Fibroblast of pulmonary artery (primary cell): ENCODE measurements around the gene UBE2G2.

Experiments
- DNase-seq: peaks from one replicate; pipeline ENCODE4 v3.0.0-alpha.2; 2010; ENCODE audit warnings: low read depth
- H3K4me3 ChIP-seq: replicated peaks from 2 replicates; pipeline ENCODE4 v1.5.1; 2011; ENCODE audit warnings: low read depth, mild to moderate bottlenecking, control low read depth, low read length, moderate library complexity
- CTCF ChIP-seq: IDR thresholded peaks from 2 replicates; pipeline ENCODE4 v1.5.1; 2011; ENCODE audit warnings: mild to moderate bottlenecking, control low read depth, low read length, inconsistent platforms; ENCODE audit errors: missing control alignments

UBE2G2 gene

GRCh38 chr21:44726826-44727225 lies 74.8 kb downstream of the UBE2G2 start:
- no peak overlapping the region for H3K4me3 ChIP-seq
- no peak for TF ChIP-seq CTCF
- no peak for DNase-seq

- TF ChIP-seq CTCF = no peak
- no peak overlapping the region for H3K4me3 ChIP-seq
- DNase-seq = no peak
Observed at GRCh38 chr21:44724926-44725325, 76.7 kb downstream of the UBE2G2 start.

- DNase-seq = no peak
- no peak for TF ChIP-seq CTCF
- H3K4me3 ChIP-seq = no peak overlapping the region
Observed at GRCh38 chr21:44724196-44724595, 77.4 kb downstream of the UBE2G2 start.

- no peak for DNase-seq
- no peak overlapping the region for H3K4me3 ChIP-seq
- no peak for TF ChIP-seq CTCF
Observed at GRCh38 chr21:44723177-44724131, 78.2 kb downstream of the UBE2G2 start.

- DNase-seq = no peak
- H3K4me3 ChIP-seq = no peak overlapping the region
- TF ChIP-seq CTCF = no peak
Observed at GRCh38 chr21:44722731-44723130, 78.9 kb downstream of the UBE2G2 start.

GRCh38 chr21:44720170-44720569 lies 81.5 kb downstream of the UBE2G2 start:
- TF ChIP-seq CTCF = no peak
- H3K4me3 ChIP-seq = no peak overlapping the region
- no peak for DNase-seq
